GM19463 (cell line): Measurements from ENCODE around the gene CDC6.

Experiments used
- ATAC-seq: cut with Tn5 transposase; IDR thresholded peaks from one replicate; pipeline ENCODE4 v1.9.1; 2021; ENCODE audit warnings: mild to moderate bottlenecking, moderate library complexity; ENCODE audit not compliant: unreplicated experiment

Gene CDC6

GRCh38 chr17:40287494-40288369 is at the start of gene CDC6:
CDC6 (plus strand) TSS chr17:40287879; CDS start chr17:40289421, 1,542 bp downstream.
- ATAC-seq = peak; percentile 89

GRCh38 chr17:40241252-40241834 is 46.3 kb upstream of the CDC6 start:
- no peak for ATAC-seq

GRCh38 chr17:40242774-40243173 is 44.9 kb upstream of the CDC6 start:
- ATAC-seq = no peak

GRCh38 chr17:40243761-40244160 is 43.9 kb upstream of the CDC6 start:
- ATAC-seq = no peak

- ATAC-seq = no peak
Observed at GRCh38 chr17:40244255-40244654, 43.4 kb upstream of the CDC6 start.

- ATAC-seq = no peak
Observed at GRCh38 chr17:40247926-40248495, 39.7 kb upstream of the CDC6 start.

- no peak for ATAC-seq
Observed at GRCh38 chr17:40248507-40248906, 39.2 kb upstream of the CDC6 start.

GRCh38 chr17:40251576-40251975 is 36.1 kb upstream of the CDC6 start:
- no peak for ATAC-seq

GRCh38 chr17:40253565-40253964 is 34.1 kb upstream of the CDC6 start:
- no peak for ATAC-seq

GRCh38 chr17:40259505-40259904 is 28.2 kb upstream of the CDC6 start:
- no peak for ATAC-seq

- no peak for ATAC-seq
Observed at GRCh38 chr17:40260528-40260927, 27.2 kb upstream of the CDC6 start.

GRCh38 chr17:40264458-40265185 is 23.1 kb upstream of the CDC6 start:
- no peak for ATAC-seq

- no peak for ATAC-seq
Observed at GRCh38 chr17:40265337-40265736, 22.3 kb upstream of the CDC6 start.

GRCh38 chr17:40266882-40267281 is 20.8 kb upstream of the CDC6 start:
- no peak for ATAC-seq

- ATAC-seq = no peak
Observed at GRCh38 chr17:40268141-40268712, 19.5 kb upstream of the CDC6 start.

- ATAC-seq = no peak
Observed at GRCh38 chr17:40278414-40278813, 9.3 kb upstream of the CDC6 start.

- no peak for ATAC-seq
Observed at GRCh38 chr17:40279402-40279801, 8.3 kb upstream of the CDC6 start.

- ATAC-seq = no peak
Observed at GRCh38 chr17:40281663-40282062, 6.0 kb upstream of the CDC6 start.

GRCh38 chr17:40283662-40284061 is 4.0 kb upstream of the CDC6 start:
- no peak for ATAC-seq

- ATAC-seq = no peak
Observed at GRCh38 chr17:40284085-40284713, 3.5 kb upstream of the CDC6 start.

GRCh38 chr17:40286473-40286872 is 1.2 kb upstream of the CDC6 start:
- no peak for ATAC-seq
